Measurements from ENCODE around the gene MTUS2.

DNA sequence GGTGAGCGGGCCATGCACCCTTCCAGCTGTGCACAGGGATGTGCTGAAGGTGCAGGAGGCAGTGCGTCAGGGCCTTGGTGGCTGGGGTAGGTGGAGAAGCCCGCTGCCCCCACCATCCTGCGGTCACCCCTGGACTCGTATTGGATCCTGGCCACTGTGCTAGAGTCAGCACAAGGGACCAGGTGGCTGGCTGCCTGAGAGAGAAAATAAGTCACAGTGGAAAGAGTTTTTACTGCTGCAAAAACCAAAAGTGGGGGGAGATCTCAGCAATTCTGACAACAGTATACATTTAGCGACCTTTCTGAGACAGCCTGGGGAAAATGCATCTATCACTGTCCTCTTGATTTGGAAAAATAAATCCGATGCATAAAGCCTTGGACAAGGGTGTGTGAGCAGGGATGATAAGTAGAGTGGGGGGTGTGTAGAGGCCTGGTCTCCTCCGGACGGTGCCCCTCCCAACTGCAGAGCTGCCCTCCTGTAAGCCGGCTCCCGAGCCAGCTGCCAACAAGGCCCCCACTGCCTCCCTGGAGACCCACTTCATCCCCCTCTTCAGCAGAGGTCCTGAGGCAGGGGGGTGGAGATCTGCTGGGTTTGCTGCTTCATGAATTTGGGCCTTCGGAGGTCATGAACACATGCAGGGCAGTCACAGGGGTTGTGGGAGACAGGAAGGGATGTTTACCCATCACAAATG lies 691.1 kb downstream of the MTUS2 start:
- TF ChIP-seq, protein P1, sequence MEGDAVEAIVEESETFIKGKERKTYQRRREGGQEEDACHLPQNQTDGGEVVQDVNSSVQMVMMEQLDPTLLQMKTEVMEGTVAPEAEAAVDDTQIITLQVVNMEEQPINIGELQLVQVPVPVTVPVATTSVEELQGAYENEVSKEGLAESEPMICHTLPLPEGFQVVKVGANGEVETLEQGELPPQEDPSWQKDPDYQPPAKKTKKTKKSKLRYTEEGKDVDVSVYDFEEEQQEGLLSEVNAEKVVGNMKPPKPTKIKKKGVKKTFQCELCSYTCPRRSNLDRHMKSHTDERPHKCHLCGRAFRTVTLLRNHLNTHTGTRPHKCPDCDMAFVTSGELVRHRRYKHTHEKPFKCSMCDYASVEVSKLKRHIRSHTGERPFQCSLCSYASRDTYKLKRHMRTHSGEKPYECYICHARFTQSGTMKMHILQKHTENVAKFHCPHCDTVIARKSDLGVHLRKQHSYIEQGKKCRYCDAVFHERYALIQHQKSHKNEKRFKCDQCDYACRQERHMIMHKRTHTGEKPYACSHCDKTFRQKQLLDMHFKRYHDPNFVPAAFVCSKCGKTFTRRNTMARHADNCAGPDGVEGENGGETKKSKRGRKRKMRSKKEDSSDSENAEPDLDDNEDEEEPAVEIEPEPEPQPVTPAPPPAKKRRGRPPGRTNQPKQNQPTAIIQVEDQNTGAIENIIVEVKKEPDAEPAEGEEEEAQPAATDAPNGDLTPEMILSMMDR (IDR thresholded peaks at IDR 0.05) = no peak
- TF ChIP-seq POLR2A (IDR thresholded peaks at IDR 0.05) = no peak
